SHP77 (cell line): ENCODE measurements around the gene NEB.
"Not testable (repeated sequence)": the region's sequence is repeated elsewhere in the genome, so short reads cannot be mapped to it uniquely, and the experiment has no call there.

Experiments
- DNase-seq, 2 experiments: peaks; one replicate each; lab custom pipeline; 2025; lab: John Stamatoyannopoulos, UW

The NEB gene

GRCh38 chr2:151649400-151649799, 84.9 kb downstream of the NEB start:
- no peak for DNase-seq

- not testable (repeated sequence) for DNase-seq
Measured at GRCh38 chr2:151646512-151646911, 87.8 kb downstream of the NEB start.

- DNase-seq, result no peak
Measured at GRCh38 chr2:151644580-151644979, 89.7 kb downstream of the NEB start.

DNA sequence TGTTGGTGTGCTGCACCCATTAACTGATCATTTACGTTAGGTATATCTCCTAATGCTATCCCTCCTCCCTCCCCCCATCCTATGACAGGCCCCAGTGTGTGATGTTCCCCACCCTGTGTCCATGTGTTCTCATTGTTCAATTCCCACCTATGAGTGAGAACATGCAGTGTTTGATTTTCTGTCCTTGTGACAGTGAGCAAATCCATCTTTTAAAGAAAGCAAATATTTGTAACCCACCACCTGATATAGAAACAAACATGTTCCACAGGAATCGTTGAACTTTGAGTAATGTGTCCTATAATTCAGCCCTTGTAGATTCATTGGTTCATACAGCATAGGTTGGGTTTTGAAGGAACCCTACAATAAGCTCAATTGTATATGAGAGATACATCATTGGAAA, 92.4 kb downstream of the NEB start:
- DNase-seq, result not testable (repeated sequence)

GRCh38 chr2:151640087-151640486, 94.2 kb downstream of the NEB start:
- DNase-seq, result no peak

DNA sequence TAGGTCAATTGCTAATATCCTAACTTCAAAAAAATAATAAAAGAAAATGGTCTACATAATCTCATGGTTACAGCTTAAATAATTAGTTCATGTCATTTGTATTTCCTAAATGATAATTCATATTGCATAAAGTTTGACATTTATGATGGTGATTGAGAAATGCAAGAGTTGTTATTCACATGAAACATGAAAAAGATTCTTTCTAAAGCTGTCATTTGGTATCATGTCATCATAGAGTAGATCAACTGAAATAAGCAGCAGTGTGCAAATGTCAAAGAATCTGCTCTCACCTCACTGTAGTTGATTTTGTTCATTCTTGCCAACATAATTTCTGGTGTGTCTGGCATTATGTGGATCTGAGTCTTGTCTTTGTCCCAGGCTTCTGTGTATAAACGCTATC, 95.3 kb downstream of the NEB start:
- DNase-seq, result no peak

GRCh38 chr2:151638191-151638933, 95.9 kb downstream of the NEB start:
- no peak for DNase-seq

DNA sequence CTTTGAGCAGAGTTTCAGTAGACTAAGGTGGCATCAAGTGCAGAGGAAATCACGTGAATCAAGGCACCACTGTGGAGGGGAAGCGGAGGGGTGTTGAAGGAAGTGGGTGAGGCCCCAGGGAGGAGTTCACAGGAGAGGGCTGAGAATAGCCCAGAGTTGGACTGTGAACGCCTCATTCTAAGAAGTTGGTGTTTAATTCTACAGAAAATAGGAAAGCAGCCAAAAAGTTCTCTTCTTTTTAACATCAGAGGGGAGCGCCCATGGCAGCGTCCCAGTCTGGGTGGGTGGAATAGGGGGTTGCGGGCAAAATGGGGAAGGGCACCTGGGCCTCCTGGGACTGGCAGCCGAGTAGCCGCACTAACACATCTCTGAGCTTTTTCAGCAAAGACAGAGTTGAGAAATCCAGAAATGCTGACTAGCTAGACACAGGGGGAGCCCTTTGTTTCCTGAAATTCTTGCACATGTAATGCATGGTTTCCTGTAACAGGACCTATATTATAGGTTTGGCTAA, 97.0 kb downstream of the NEB start:
- DNase-seq, result no peak

GRCh38 chr2:151634736-151635467, 99.4 kb downstream of the NEB start:
- DNase-seq, result no peak

- no peak for DNase-seq
Measured at GRCh38 chr2:151632993-151633565, 101.2 kb downstream of the NEB start.

GRCh38 chr2:151630372-151630771, 103.9 kb downstream of the NEB start:
- DNase-seq, result no peak

- no peak for DNase-seq
Measured at GRCh38 chr2:151627353-151627752, 106.9 kb downstream of the NEB start.

GRCh38 chr2:151624271-151624670, 110.0 kb downstream of the NEB start:
- DNase-seq, result no peak

DNA sequence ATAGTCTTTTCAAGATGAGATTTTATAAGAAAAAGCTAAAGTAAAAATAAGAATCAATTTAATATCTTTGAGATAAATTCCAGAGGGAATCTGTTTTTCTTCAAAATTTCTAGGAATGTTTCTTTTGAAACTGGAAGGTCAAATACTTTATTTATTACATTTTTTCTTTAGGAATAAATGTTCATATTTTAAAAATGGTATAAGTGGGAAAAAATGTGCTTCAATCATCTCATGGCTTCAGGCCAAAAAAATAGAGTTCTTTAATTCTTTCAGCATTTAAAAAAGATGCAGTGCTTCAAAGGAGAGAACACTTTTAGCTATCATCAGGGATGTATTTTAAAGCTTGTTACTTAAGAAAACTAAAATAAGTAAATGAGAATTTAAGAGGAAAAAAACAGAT, 110.6 kb downstream of the NEB start:
- DNase-seq, result no peak

DNA sequence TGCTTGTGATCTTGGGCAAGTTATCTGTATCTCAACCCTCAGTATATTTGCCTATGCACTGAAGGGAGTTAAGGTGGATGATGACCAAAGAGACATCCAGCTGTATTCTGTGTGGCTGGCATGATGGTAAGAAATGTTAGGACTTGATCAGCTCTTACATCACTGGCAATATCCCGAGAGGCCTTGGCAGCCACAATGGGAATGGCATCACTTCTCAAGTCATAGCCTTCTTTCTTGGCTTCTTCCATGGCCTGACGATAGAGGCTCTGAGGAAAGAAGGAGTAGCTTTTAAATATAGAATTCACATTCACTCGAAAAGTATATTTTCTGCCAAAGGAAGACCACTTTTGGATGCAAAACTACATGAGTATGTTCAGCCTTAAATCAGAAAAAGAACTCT, 113.5 kb downstream of the NEB start:
- DNase-seq, result no peak

DNA sequence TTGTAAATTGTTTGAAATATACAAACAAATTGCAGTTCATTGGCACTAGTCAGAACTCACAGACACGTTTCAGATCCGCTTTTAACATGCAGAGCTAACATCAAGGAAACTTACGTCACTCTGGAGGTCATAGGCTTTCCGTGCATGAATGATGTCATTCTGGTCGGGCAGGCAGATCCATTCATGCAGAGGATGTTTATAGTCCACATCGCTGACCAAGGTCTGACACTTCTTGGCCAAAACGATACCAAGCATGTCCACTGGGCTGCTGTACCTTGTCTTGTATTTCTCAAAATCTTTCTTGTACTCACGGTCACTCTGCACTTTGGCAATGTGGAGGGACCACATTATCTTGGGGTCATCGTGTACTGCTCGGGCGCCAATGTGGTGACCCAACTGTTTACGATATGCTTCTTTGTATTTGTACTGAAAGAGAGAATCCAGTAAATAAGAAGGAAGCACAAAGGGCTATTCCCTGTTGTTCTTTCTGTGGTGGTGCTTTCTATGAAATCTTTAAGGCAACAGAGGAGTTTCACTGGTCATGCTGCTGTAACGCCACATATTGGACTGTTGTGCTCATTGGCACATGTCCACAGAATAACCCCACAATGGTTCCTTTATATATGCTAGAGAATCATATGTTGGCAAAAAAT, 114.8 kb downstream of the NEB start:
- DNase-seq, result no peak

DNA sequence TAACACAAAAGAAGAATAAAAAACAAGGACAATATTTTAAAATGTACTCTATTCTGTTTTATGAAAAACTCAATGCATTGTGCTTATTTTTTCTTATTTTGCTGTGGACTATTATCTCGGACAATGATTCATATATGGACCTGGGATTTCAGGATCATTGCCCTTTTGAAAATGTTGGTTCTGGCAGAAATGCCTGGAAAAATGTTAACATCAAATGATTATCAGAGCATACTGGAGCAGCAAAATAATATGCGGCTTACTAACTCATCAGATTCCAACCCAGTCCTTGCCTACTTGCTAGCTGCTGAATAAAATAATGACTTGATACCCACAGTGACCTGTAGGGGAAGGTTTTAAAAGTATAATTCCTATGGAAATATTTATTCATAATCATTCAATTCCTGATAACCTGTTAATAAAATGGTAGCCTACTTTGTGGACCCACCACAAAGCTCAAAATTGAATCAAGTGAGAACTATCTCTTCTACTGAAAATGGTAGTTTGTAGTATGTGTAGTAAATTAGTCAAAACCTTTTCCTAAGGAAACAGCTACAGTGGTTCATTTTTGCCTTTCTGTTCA, 117.4 kb downstream of the NEB start:
- no peak for DNase-seq

DNA sequence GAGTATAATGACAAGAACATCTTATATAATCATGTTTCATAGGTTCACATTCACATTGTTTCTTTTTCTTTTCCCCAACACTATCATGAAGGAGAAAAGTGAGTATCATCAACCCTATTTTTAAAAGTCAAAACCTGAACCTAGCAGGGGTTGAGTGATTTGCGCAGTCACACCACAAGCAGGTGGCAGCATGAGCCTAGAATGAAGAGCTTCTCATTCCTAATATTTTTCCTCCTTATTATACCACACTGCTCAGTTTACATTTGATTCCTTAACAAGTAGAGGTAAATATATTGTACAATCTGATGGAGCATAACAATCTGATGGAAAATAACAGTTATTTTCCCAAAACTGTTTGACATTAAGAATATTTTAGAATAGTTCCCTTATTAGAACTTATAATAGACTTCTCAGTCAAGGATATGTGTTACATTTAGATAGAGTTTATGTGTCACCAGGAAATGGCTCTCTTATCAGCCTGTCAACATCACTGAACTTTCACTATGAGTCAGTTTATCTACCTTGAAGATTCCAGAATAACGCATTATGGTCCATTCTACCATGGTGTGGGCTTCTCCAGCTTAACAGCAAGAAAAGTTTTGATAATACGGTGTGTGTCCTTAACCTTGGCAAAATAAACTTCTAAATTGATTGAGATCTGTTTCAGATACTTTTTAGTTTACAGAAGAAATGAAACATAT, 119.5 kb downstream of the NEB start:
- no peak for DNase-seq

GRCh38 chr2:151614159-151614558, 120.1 kb downstream of the NEB start:
- DNase-seq, result no peak

- no peak for DNase-seq
Measured at GRCh38 chr2:151611351-151611750, 122.9 kb downstream of the NEB start.

DNA sequence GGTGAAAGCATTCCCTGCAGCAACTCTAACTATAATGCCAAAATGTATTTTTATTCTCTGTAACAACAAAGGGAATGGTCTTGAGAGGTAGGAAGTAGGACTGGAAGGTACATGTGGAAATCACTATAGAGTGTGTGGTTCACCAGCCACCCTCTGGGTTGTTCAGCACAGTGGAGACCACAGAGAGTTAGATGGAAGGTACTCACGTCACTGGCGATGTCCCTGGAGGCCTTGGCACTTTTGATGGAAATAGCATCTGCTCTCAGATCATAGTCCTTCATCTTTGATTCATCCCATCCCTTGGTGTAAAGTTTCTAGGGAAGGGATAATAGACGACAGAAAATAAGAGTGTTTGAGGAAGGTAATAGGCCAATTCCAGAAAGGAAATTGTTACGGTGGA, 124.0 kb downstream of the NEB start:
- DNase-seq, result no peak

- DNase-seq, result no peak
Measured at GRCh38 chr2:151609705-151610104, 124.6 kb downstream of the NEB start.
